ENCODE data around the gene SUN1. TPM values are rescaled to one million over a fixed set of nuclear protein-coding genes. Genes with fewer than 3 reads are reported as not detected.

SUN1 gene
- total and polyA plus RNA-seq, 8 donors, result 101 to 182 (median 154) TPM

DNA sequence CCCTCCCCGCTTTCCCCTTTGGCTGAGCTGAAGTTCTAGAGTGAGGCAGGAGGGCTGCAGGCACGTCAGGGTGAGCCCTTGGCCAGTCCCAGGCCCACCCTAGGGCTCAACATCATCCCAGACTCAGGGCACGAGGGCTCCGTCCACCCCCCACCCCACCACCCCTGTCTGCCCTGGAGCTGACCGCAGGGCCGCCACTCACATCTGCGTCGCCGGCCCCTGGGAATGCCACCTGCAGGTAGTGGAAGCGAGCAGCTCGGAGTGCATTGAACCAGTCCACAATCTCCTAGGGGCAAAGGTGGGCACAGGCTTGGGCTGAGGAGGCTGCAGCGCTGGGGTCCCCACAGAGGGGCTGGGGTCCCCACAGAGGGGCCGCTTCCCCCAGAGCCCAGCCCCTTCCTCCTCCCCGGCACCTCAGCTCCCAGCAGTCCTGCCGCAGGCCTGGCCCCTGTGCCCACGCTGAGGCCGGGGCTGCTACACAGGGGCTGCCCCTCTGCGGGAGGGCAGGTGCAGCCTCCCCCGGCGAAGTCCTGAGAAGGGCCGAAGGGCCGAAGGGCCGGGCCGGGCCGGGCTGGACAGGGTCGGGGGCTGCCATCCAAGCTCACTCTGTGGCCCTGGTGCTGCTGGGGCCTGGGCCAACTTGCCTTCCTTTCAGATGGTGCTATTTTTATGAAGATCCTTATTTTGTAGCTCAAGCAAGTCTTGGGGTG is 68.2 kb downstream of the SUN1 start:
- Histone ChIP-seq H3K27me3 (peaks cover 0 to 16% of the 10 kb centered on the region in 2 donors), H3K4me1 (peaks cover 3 to 24% of the 10 kb centered on the region in 2 donors), H3K27ac (no peak overlapping the region), H3K9me3 (no peaks in the 10 kb centered on the region), H3K4me3 (no peak overlapping the region), H3K36me3 (peaks cover 0 to 64% of the 10 kb centered on the region in 2 donors)
- no peak for ATAC-seq
- DNase-seq, result peak in 1 of 4 donors; percentile 74
- no peak for TF ChIP-seq CTCF (IDR thresholded peaks at IDR 0.05)
- intact Hi-C loops (cut with DNase I), result no loop called here

GRCh38 chr7:901041-901387 is 68.7 kb downstream of the SUN1 start:
- ATAC-seq (no peak), DNase-seq (peak in 1 of 4 donors; percentile 50)
- intact Hi-C loops (cut with DNase I), result no loop called here
- H3K9me3 ChIP-seq, result no peaks in the 10 kb centered on the region
- no peak overlapping the region for H3K4me3 ChIP-seq
- peaks cover 3 to 24% of the 10 kb centered on the region in 2 donors for H3K4me1 ChIP-seq
- H3K36me3 ChIP-seq, result peaks cover 0 to 58% of the 10 kb centered on the region in 2 donors
- TF ChIP-seq CTCF (IDR thresholded peaks at IDR 0.05), result no peak
- no peak overlapping the region for H3K27ac ChIP-seq
- H3K27me3 ChIP-seq, result peaks cover 0 to 16% of the 10 kb centered on the region in 2 donors

GRCh38 chr7:901388-902154 is 69.3 kb downstream of the SUN1 start:
- ATAC-seq (peak; percentile 76), DNase-seq (peak in 3 of 4 donors; percentile 63 to 95 (median 87))
- no peak overlapping the region for H3K27ac ChIP-seq
- peaks cover 3 to 24% of the 10 kb centered on the region in 2 donors for H3K4me1 ChIP-seq
- H3K27me3 ChIP-seq, result peaks cover 0 to 16% of the 10 kb centered on the region in 2 donors
- H3K4me3 ChIP-seq, result no peak overlapping the region
- H3K36me3 ChIP-seq, result peaks cover 0 to 53% of the 10 kb centered on the region in 2 donors
- H3K9me3 ChIP-seq, result no peaks in the 10 kb centered on the region
- intact Hi-C loops (cut with DNase I), result no loop called here
- TF ChIP-seq CTCF (IDR thresholded peaks at IDR 0.05), result no peak

- peaks cover 0 to 19% of the 10 kb centered on the region in 2 donors for H3K27me3 ChIP-seq
- no peaks in the 10 kb centered on the region for H3K9me3 ChIP-seq
- TF ChIP-seq CTCF (IDR thresholded peaks at IDR 0.05), result no peak
- intact Hi-C loops (cut with DNase I), result no loop called here
- peak in 1 of 4 donors; percentile 73 for DNase-seq
- peaks cover 0 to 39% of the 10 kb centered on the region in 2 donors for H3K36me3 ChIP-seq
- no peak overlapping the region for H3K4me3 ChIP-seq
- H3K27ac ChIP-seq, result no peak overlapping the region
- H3K4me1 ChIP-seq, result peaks cover 3 to 18% of the 10 kb centered on the region in 2 donors
- no peak for ATAC-seq
These were observed 70.7 kb downstream of the SUN1 start for GRCh38 chr7:902996-903395.
